H1 (cell line): ENCODE results near the gene SLC25A53. TPM values are rescaled to one million over a fixed set of nuclear protein-coding genes. Genes with fewer than 3 reads are reported as not detected.

Experiments used
- CTCF ChIA-PET: fragments of 300-600 bp; sonication (Branson Sonifier 250); formaldehyde crosslinking; loops from one replicate; lab custom pipeline; 2021; ENCODE audit not compliant: partially characterized antibody; lab: Charles Lee
- POLR2A ChIA-PET: fragments of 300-600 bp; sonication (Branson Sonifier 250); formaldehyde crosslinking; loops from one replicate; lab custom pipeline; 2021; ENCODE audit warnings: inconsistent platforms; ENCODE audit not compliant: partially characterized antibody; lab: Charles Lee
- DNase-seq, 2 experiments: peaks; one replicate each; pipeline versions ENCODE4 v3.0.0 to v3.0.0-alpha.2; 2010 to 2022; ENCODE audit warnings: low spot score in 2 of 2, low read depth in 1 of 2, mixed read lengths in 1 of 2
- FAIRE-seq: peaks from 2 replicates; lab custom pipeline; 2011; peaks lifted over from hg19 to GRCh38; lab: Jason Lieb, UNC
- H2AFZ ChIP-seq: 2 replicates; pipeline ENCODE4 v1.8.1; 2012; ENCODE audit warnings: low read length, inconsistent platforms
- H2AK5ac ChIP-seq: 2 replicates; pipeline ENCODE4 v1.6.1; 2013; ENCODE audit warnings: low read depth, low read length
- H2BK120ac ChIP-seq: replicated peaks from 2 replicates; pipeline ENCODE3; 2013; ENCODE audit warnings: low read depth, low read length, inconsistent platforms
- H2BK12ac ChIP-seq: 2 replicates; pipeline ENCODE4 v1.6.1; 2013; ENCODE audit warnings: low read depth, low read length
- H2BK15ac ChIP-seq: 2 replicates; pipeline ENCODE4 v1.6.1; 2013; ENCODE audit warnings: low read length
- H2BK20ac ChIP-seq: 2 replicates; pipeline ENCODE4 v1.6.1; 2013; ENCODE audit warnings: low read length
- H2BK5ac ChIP-seq: 2 replicates; pipeline ENCODE4 v1.6.1; 2013; ENCODE audit warnings: low read depth, low read length
- H3K14ac ChIP-seq: 2 replicates; pipeline ENCODE4 v1.6.1; 2013; ENCODE audit warnings: inconsistent platforms; ENCODE audit not compliant: insufficient read length
- H3K18ac ChIP-seq: 2 replicates; pipeline ENCODE4 v1.6.1; 2013; ENCODE audit warnings: low read length; ENCODE audit errors: extremely low read depth
- H3K23ac ChIP-seq: 2 replicates; pipeline ENCODE4 v1.6.1; 2013; ENCODE audit warnings: inconsistent platforms; ENCODE audit not compliant: insufficient read length
- H3K23me2 ChIP-seq: 2 replicates; pipeline ENCODE4 v1.6.1; 2013; ENCODE audit warnings: low read depth, low read length
- H3K27ac ChIP-seq: 2 replicates; pipeline ENCODE4 v1.6.1; 2011; ENCODE audit warnings: low read depth, low read length, inconsistent platforms
- H3K27me3 ChIP-seq, 4 experiments: replicated peaks in 1 of 4; 1 replicate in 1 of 4; 2 replicates in 3 of 4; pipeline versions ENCODE4 v1.6.1 to v1.8.1; 2011 to 2013; ENCODE audit warnings: low read length in 3 of 4, mild to moderate bottlenecking in 3 of 4, inconsistent platforms in 2 of 4, mixed read lengths in 2 of 4, moderate library complexity in 1 of 4; ENCODE audit not compliant: control insufficient read depth in 3 of 4, insufficient read depth in 3 of 4; ENCODE audit errors: extremely low read depth in 1 of 4
- H3K36me3 ChIP-seq, 4 experiments: 2 replicates each; pipeline versions ENCODE4 v1.6.1 to v1.8.1; 2011 to 2013; ENCODE audit warnings: mild to moderate bottlenecking in 4 of 4, low read length in 3 of 4, moderate library complexity in 2 of 4, control low read depth in 1 of 4, inconsistent platforms in 1 of 4; ENCODE audit not compliant: insufficient read depth in 4 of 4, control insufficient read depth in 2 of 4
- H3K4ac ChIP-seq: replicated peaks from 2 replicates; pipeline ENCODE3; 2013; ENCODE audit warnings: low read length, low read depth, mixed read lengths, inconsistent platforms; ENCODE audit not compliant: insufficient read length
- H3K4me1 ChIP-seq, 4 experiments: replicated peaks in 1 of 4; 1 replicate in 1 of 4; 2 replicates in 3 of 4; pipeline versions ENCODE4 v1.6.1 to v1.8.1; 2011 to 2013; ENCODE audit warnings: low read length in 3 of 4, inconsistent platforms in 2 of 4, mixed read lengths in 1 of 4; ENCODE audit not compliant: insufficient read depth in 4 of 4, control insufficient read depth in 3 of 4
- H3K4me2 ChIP-seq, 2 experiments: 2 replicates each; pipeline versions ENCODE4 v1.6.1 to v1.8.1; 2011 to 2013; ENCODE audit warnings: low read depth in 2 of 2, low read length in 2 of 2, control low read depth in 1 of 2, inconsistent platforms in 1 of 2, mild to moderate bottlenecking in 1 of 2; ENCODE audit not compliant: insufficient read depth in 1 of 2
- H3K4me3 ChIP-seq, 4 experiments: fragments of 200-600, 300-600 bp in 1 of 4; sonication (generic), shearing (Covaris generic), sonication (Bioruptor Twin) in 1 of 4; 2 replicates each; pipeline versions ENCODE4 v1.5.1 to v1.8.1; 2011 to 2016; ENCODE audit warnings: low read length in 4 of 4, low read depth in 3 of 4, control low read depth in 2 of 4, inconsistent platforms in 2 of 4, mild to moderate bottlenecking in 2 of 4, mixed read lengths in 1 of 4, moderate library complexity in 1 of 4; ENCODE audit not compliant: insufficient read depth in 2 of 4; ENCODE audit errors: extremely low read depth in 1 of 4
- H3K56ac ChIP-seq: replicated peaks from 2 replicates; pipeline ENCODE3; 2013; ENCODE audit warnings: low read depth, mild to moderate bottlenecking, mixed read lengths, low read length, inconsistent platforms; ENCODE audit not compliant: insufficient read length
- H3K79me1 ChIP-seq: 2 replicates; pipeline ENCODE4 v1.6.1; 2013; ENCODE audit warnings: low read depth, low read length, control low read depth
- H3K79me2 ChIP-seq, 2 experiments: 2 replicates each; pipeline versions ENCODE4 v1.6.1 to v1.8.1; 2012 to 2013; ENCODE audit warnings: low read length in 2 of 2, mild to moderate bottlenecking in 2 of 2, inconsistent platforms in 1 of 2; ENCODE audit not compliant: insufficient read depth in 2 of 2, control insufficient read depth in 1 of 2
- H3K9ac ChIP-seq, 4 experiments: replicated peaks in 1 of 4; 1 replicate in 1 of 4; 2 replicates in 3 of 4; pipeline versions ENCODE4 v1.6.1 to v1.8.1; 2011 to 2013; ENCODE audit warnings: low read depth in 3 of 4, low read length in 3 of 4, control low read depth in 2 of 4, mild to moderate bottlenecking in 2 of 4, moderate library complexity in 2 of 4, inconsistent platforms in 1 of 4; ENCODE audit errors: extremely low read depth in 1 of 4
- H3K9me3 ChIP-seq, 2 experiments: 2 replicates each; pipeline versions ENCODE4 v1.6.1 to v1.8.1; 2012 to 2013; ENCODE audit warnings: mild to moderate bottlenecking in 2 of 2, moderate library complexity in 2 of 2, control low read depth in 1 of 2, inconsistent platforms in 1 of 2, low read depth in 1 of 2, low read length in 1 of 2, mixed read lengths in 1 of 2; ENCODE audit not compliant: insufficient read depth in 2 of 2
- H4K20me1 ChIP-seq, 2 experiments: replicated peaks in 1 of 2; 2 replicates each; pipeline versions ENCODE3 to v1.8.1; 2011 to 2013; ENCODE audit warnings: inconsistent platforms in 2 of 2, low read length in 2 of 2, mild to moderate bottlenecking in 1 of 2; ENCODE audit not compliant: insufficient read depth in 2 of 2, control insufficient read depth in 1 of 2
- H4K5ac ChIP-seq: 2 replicates; pipeline ENCODE4 v1.6.1; 2013; ENCODE audit warnings: low read length, low read depth, mixed read lengths, inconsistent platforms; ENCODE audit not compliant: insufficient read length
- H4K8ac ChIP-seq: 2 replicates; pipeline ENCODE4 v1.8.0; 2013; ENCODE audit warnings: mild to moderate bottlenecking, moderate library complexity, low read length, inconsistent platforms; ENCODE audit not compliant: insufficient read depth; ENCODE audit errors: extremely low read depth
- H4K91ac ChIP-seq: replicated peaks from 2 replicates; pipeline ENCODE3; 2013; ENCODE audit warnings: low read length, mixed read lengths, inconsistent platforms; ENCODE audit not compliant: insufficient read length
- BACH1 ChIP-seq: IDR thresholded peaks from 2 replicates; pipeline ENCODE4 v1.6.1; 2012; ENCODE audit warnings: low read length, improper control_type of control experiment
- EZH2 ChIP-seq: fragments of 200-600 bp; sonication (generic); IDR thresholded peaks from 2 replicates; pipeline ENCODE4 v1.7.1; 2012; ENCODE audit warnings: low read depth, mild to moderate bottlenecking, moderate library complexity, low read length, inconsistent platforms; ENCODE audit not compliant: severe bottlenecking
- GABPA ChIP-seq: IDR thresholded peaks from 2 replicates; pipeline ENCODE4 v1.6.1; 2011; ENCODE audit warnings: mild to moderate bottlenecking, low read length, moderate library complexity, borderline replicate concordance; ENCODE audit not compliant: insufficient read depth
- KDM1A ChIP-seq: fragments of 200-600, 300-600 bp; sonication (generic); IDR thresholded peaks from 2 replicates; pipeline ENCODE4 v1.7.1; 2016; ENCODE audit warnings: mild to moderate bottlenecking, low read length, borderline replicate concordance
- MAFK ChIP-seq: IDR thresholded peaks from 2 replicates; pipeline ENCODE4 v1.6.1; 2012; ENCODE audit warnings: low read depth, mild to moderate bottlenecking, improper control_type of control experiment, low read length
- NRF1 ChIP-seq: IDR thresholded peaks from 2 replicates; pipeline ENCODE4 v1.6.1; 2011; ENCODE audit warnings: mild to moderate bottlenecking, low read depth, low read length, improper control_type of control experiment
- PHF8 ChIP-seq: fragments of 200-600 bp; sonication (generic); conservative IDR thresholded peaks from 2 replicates; pipeline ENCODE4 v1.7.1; 2012; ENCODE audit warnings: low read depth, mild to moderate bottlenecking, inconsistent platforms, low read length, moderate library complexity
- POLR2A ChIP-seq, 2 experiments: IDR thresholded peaks; 1 replicate in 1 of 2; 2 replicates in 1 of 2; pipeline ENCODE4 v1.6.1; 2011; ENCODE audit warnings: low read depth in 2 of 2, low read length in 2 of 2, mild to moderate bottlenecking in 2 of 2; ENCODE audit errors: control extremely low read depth in 1 of 2
- POLR2AphosphoS5 ChIP-seq: IDR thresholded peaks from 2 replicates; pipeline ENCODE4 v1.6.1; 2011; ENCODE audit warnings: low read depth, low read length
- SIRT6 ChIP-seq: IDR thresholded peaks from one replicate; pipeline ENCODE4 v1.7.1; 2012; ENCODE audit warnings: low read length, inconsistent platforms
- SIX5 ChIP-seq: IDR thresholded peaks from 2 replicates; pipeline ENCODE4 v1.6.1; 2011; ENCODE audit warnings: mild to moderate bottlenecking, low read depth, low read length
- SP1 ChIP-seq: IDR thresholded peaks from 2 replicates; pipeline ENCODE4 v1.6.1; 2011; ENCODE audit warnings: low read depth, low read length
- SRF ChIP-seq: IDR thresholded peaks from 2 replicates; pipeline ENCODE4 v1.6.1; 2011; ENCODE audit warnings: mild to moderate bottlenecking, low read depth, low read length, moderate library complexity
- TCF12 ChIP-seq: IDR thresholded peaks from 2 replicates; pipeline ENCODE4 v1.6.1; 2011; ENCODE audit warnings: low read depth, mild to moderate bottlenecking, low read length
- ZNF274 ChIP-seq: IDR thresholded peaks from 2 replicates; pipeline ENCODE4 v1.7.0; 2012; ENCODE audit warnings: low read length, borderline replicate concordance; ENCODE audit errors: extremely low read depth
- WGBS, 2 experiments: shearing (Covaris generic) in 1 of 2; methylation state at CpG; one replicate each; pipeline versions ENCODE4 v1.1.6 to v1.1.7; 2013 to 2015; ENCODE audit warnings: low lambda C conversion rate in 2 of 2, mixed read lengths in 2 of 2, inconsistent platforms in 1 of 2, low coverage in 1 of 2, missing lambda C conversion rate in 1 of 2; ENCODE audit not compliant: insufficient replicate concordance in 2 of 2, insufficient coverage in 1 of 2, insufficient read length in 1 of 2; ENCODE audit errors: extremely low coverage in 1 of 2, missing lambda C conversion rate in 1 of 2; 5-methylcytosine and 5-hydroxymethylcytosine counted together
- polyA plus RNA-seq, 7 experiments: library from polyadenylated mRNA; depleted of rRNA in 3 of 7; stranded (reverse) in 5 of 7; unstranded in 2 of 7; fragments of >200 nt in 5 of 7; fragments of 200-250 nt in 2 of 7; gene quantifications; 1 replicate in 5 of 7; 2 replicates in 1 of 7; 4 replicates in 1 of 7; pipeline versions ENCODE4 v1.2.1 to v1.2.3, GENCODE V29; 2011 to 2013; ENCODE audit warnings: missing spikeins in 2 of 7, mixed read lengths in 2 of 7
- total RNA-seq: library from RNA; stranded (reverse); fragmentation: NEBNext Ultra II Directional; extraction: Animal tissue kit (Norgen Biotek cat#: 25700); gene quantifications from 2 replicates; pipeline ENCODE4 v1.2.1, GENCODE V29; 2021

Gene SLC25A53
- total and polyA plus RNA-seq, 2 of the 8 experiments (the other 6 are each of a cell fraction or from before 2014, with no cell fraction given): 2.4 to 4.2 TPM

DNA sequence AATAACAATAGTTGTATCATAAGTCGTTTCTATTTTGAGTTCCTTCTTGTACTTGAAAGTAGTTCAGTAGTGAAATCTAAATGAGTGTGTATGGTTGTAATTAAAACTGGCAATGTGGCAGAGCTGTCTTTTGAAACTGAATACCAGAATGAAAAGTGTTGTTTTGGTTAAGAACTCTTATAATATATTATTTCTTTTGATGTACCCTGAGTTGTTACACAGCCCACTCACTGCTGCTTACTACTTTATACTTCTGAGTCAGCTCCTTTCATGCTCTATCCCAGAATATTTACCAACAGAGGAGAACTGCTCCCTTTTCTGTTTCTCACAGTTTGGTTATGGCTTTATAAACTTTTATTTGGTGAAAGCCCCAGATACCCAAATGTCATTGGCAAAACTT lies 38.2 kb upstream of the SLC25A53 start:
- no peaks in the 10 kb centered on the region for H4K20me1 ChIP-seq
- H2BK12ac ChIP-seq: no peak overlapping the region
- H4K5ac ChIP-seq: no peak overlapping the region
- no peak overlapping the region for H3K27ac ChIP-seq
- H4K8ac ChIP-seq: no peak overlapping the region
- no peak overlapping the region for H3K56ac ChIP-seq
- H3K4me1 ChIP-seq: no peaks in the 10 kb centered on the region
- no peaks in the 10 kb centered on the region for H3K27me3 ChIP-seq
- H3K4me3 ChIP-seq: no peak overlapping the region
- no peak overlapping the region for H3K4me2 ChIP-seq
- no peak overlapping the region for H3K18ac ChIP-seq
- CTCF ChIA-PET: interaction anchor here (0.7 to 3.6 kb wide), 15 partner anchors 10 to 764 kb away, joined by 3 to 42 read pairs (median 4); no protein-coding TSS in a partner anchor
- 100% methylated on average over 1 of the region's 1 CpG; no CpG with 5 or more reads in 1 of the 2 experiments for WGBS, 2 experiments
- no peak overlapping the region for H2AFZ ChIP-seq
- H3K79me1 ChIP-seq: no peaks in the 10 kb centered on the region
- TF ChIP-seq MAFK (no peak), BACH1 (no peak), KDM1A (no peak), SIRT6 (no peak), SRF (no peak), SP1 (no peak), PHF8 (no peak), SIX5 (no peak), EZH2 (no peak), ZNF274 (no peak), POLR2AphosphoS5 (no peak), GABPA (no peak), TCF12 (no peak), POLR2A (IDR thresholded peaks at IDR 0.05; ENCODE audit: control extremely low read depth in 1 of 2, low read depth in 2 of 2, low read length in 2 of 2) (no peak), NRF1 (no peak)
- POLR2A ChIA-PET: interaction anchor here (1.3 kb wide), 1 partner anchor 75 kb away, joined by 3 read pairs; no protein-coding TSS in a partner anchor
- H2BK5ac ChIP-seq: no peak overlapping the region
- no peak overlapping the region for H2AK5ac ChIP-seq
- H4K91ac ChIP-seq: no peak overlapping the region
- no peak overlapping the region for H2BK15ac ChIP-seq
- H2BK20ac ChIP-seq: no peak overlapping the region
- H3K23me2 ChIP-seq: no peaks in the 10 kb centered on the region
- no peak overlapping the region for H3K9ac ChIP-seq
- H3K36me3 ChIP-seq: peaks cover 0 to 3% (median 0%) of the 10 kb centered on the region in 4 experiments; a peak in 2 of 8 replicates
- H3K14ac ChIP-seq: no peak overlapping the region
- H3K23ac ChIP-seq: no peak overlapping the region
- no peak for DNase-seq
- H3K9me3 ChIP-seq: no peaks in the 10 kb centered on the region
- H3K79me2 ChIP-seq: no peaks in the 10 kb centered on the region
- no peak for FAIRE-seq
- H2BK120ac ChIP-seq: no peak overlapping the region
- no peak overlapping the region for H3K4ac ChIP-seq
